GM21576 (cell line): Measurements from ENCODE around the gene TOP1.

Experiments used
- ATAC-seq: cut with Tn5 transposase; IDR thresholded peaks from one replicate; pipeline ENCODE4 v1.9.1; 2021; ENCODE audit warnings: mild to moderate bottlenecking, moderate library complexity; ENCODE audit not compliant: unreplicated experiment

The TOP1 gene

DNA sequence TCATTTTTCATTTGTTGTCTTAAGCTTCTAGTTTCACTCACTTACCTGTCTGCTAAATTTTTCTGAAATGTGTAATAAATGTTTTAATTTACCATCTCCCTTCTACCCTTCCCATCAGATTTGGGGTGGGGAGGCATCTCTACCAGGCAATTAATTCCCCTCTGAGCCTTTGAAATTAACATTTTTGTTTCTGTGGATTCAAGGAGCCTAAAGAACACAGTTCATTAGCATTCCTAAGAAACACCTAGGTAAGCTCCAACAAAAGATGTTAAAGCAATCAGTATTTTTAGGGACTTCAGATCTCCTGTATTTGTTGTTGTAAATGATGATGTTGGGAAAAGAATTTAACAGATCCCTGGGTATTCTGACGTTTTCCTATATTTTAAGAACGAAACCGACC is 6.6 kb downstream of the TOP1 start:
- no peak for ATAC-seq

DNA sequence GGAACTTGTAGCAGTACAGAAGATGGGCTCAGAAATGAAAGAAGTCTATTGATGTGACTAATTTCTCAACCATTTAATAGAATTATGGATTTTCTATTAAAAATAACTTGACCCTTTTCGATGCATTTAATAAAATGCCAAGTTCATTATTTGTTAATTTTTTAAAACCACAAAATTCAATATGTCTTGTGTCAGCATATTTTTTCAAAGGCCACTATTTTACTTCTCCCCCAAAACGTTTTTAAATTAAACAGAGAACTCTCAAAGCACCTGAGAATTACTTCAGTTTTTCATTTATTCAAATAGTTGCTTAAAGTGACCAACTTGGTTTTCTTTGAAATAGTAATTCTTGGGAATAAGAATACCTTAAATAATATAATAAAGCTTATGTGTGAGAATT is 8.6 kb downstream of the TOP1 start:
- no peak for ATAC-seq

DNA sequence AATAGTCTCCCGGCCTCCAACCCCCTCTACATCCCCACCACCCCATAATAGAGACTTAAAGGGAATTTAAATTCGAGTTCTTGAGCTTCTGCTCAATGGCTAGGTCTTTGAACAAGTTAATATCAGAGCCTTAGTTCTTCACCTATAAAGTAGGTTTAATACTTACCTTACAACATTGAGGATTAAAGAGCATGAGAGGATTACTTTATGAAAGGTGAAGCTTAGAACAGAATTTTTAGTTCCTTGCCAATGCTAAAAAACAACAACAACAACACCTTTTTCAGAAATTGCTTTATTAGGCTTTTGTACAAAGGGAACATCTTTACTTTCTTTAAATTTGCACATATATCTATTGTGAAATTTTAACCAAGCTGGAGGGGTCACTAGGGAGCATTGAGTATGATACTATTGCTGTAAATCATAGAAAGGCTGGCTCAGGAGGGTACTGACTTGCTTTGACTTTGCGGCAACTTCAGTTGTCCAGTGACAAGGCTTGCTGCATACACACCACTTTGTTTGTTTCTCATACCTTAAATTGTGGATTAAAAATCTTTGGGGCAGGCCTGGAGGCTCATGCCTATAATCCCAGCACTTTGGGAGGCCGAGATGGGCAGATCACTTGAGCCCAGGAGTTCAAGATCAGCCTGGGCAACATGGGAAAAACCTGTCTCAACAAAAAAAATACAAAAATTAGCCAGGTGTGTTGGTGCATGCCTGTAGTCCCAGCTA is 9.7 kb downstream of the TOP1 start:
- ATAC-seq = no peak

- ATAC-seq = no peak
Observed at GRCh38 chr20:41038878-41039404, 10.3 kb downstream of the TOP1 start.

- ATAC-seq = no peak
Observed at GRCh38 chr20:41040855-41041254, 12.2 kb downstream of the TOP1 start.

DNA sequence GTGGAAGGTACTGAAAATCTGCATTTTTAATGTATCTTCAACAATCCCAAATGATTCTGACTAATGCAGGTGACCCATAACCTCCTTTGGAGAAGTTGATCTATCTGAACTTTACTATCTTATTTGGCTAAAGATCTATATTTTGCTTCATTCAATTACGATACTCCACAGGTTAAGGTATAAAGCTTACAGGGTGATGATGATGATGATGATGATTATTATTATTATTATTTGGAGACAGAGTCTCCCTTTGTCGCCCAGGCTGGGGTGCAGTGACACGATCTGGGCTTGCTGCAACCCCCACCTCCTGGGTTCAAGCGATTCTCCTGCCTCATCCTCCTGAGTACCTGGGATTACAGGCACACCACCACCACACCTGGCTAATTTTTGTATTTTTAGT is 13.1 kb downstream of the TOP1 start:
- no peak for ATAC-seq

DNA sequence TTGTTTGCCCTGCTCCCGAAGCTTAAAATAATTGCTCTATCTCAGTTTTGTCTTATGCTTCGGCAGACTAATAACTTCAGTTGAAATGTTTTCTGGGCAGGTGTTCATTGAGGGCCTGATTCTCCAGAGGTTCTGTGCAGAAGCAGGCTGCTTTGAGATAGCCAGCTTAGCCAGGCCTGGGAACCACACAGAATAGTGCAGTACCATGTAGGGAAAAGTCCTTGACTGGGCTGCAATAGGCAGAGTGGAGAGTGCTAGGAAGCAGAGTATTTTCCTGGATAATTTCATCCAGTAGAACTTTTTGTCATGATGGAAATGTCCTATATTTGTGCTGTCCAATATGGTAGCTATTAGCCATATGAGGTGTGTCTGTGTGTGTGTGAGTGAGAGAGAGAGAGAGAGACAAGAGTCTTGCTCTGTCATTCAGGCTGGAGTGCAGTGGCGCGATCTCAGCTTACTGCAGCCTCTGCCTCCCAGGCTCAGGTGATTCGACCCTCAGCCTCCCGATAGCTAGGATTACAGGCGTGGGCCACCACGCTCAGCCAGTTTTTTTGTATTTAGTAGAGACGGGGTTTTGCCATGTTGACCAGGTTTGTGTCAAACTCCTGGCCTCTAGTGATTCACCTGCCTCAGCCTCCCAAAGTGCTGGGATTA is 15.9 kb downstream of the TOP1 start:
- ATAC-seq = no peak

- no peak for ATAC-seq
Observed at GRCh38 chr20:41045671-41046070, 17.0 kb downstream of the TOP1 start.

DNA sequence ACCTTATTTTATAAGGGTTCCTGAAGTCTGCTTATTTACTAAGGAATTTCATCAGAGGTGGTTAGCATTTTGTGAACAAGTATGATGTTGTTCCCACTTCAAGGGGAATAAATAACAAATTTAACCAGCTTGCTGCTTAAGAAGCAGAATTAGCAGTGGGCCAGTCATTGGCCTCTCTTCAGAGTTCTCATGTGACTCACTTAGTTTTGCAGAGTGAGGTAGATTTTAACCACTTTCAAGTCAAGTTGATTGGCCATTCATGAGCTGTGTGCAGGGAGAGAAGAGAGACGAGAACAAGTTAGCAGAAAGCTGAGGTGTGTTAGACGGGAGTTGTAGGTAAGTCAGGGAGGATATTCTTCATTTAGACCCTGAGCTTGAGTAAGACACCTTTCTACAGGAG is 18.1 kb downstream of the TOP1 start:
- no peak for ATAC-seq

- no peak for ATAC-seq
Observed at GRCh38 chr20:41047279-41047974, 18.8 kb downstream of the TOP1 start.

DNA sequence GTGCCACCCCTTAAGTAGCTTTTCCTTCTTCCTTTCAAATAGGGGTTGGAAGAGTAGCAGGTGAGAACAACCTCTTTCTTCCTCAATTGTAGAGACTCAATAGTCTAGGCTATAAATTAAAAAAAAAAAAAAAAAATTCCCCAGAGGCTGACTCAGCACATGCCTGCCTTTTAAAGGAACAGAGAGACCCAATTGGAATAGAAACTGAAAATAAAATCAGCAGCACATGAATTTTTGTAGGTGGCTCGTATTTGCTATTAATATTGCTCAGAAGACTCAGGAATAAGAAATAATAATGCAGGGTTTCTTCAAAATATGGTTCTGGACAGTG is 19.3 kb downstream of the TOP1 start:
- no peak for ATAC-seq

DNA sequence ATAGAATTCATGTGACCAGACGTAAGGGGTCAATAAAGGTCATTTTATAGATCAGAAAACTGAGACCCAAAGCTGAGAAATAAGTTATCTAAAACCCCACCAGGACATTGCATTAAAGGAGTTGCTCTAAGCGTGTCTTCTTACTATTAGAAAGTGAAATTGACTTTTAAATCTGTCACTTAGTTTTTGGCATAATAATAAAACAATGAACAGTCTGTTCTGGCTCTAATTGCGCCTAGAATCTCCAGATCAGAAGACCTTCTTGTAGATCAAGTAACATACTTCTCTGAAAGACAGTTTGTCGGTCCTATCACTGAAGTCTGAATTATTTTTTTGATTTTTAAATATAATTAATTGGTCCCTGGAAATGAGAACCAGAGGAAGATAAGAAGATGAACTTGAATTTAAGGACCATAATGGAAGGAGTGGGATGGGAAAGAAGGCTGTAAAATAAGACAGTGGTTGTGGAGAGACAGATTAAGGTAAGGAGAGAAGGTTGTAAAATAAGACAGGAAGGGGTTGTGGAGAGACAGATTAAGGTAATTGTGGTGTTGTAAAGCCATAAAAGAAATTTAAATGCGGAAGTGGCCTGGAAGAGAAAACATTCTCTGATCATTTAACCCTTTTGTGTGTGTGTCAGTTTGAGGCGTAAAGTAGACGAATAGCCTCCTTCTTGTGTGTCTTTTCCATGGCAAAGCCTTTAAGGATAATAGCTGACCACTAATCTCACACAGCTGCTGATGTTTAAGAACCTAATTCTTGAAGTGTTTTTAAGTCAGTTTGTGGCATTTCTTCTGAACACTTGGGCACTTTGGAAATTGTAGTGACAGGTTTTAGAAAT is 20.1 kb downstream of the TOP1 start:
- ATAC-seq = no peak

- ATAC-seq = no peak
Observed at GRCh38 chr20:41049451-41049850, 20.8 kb downstream of the TOP1 start.

DNA sequence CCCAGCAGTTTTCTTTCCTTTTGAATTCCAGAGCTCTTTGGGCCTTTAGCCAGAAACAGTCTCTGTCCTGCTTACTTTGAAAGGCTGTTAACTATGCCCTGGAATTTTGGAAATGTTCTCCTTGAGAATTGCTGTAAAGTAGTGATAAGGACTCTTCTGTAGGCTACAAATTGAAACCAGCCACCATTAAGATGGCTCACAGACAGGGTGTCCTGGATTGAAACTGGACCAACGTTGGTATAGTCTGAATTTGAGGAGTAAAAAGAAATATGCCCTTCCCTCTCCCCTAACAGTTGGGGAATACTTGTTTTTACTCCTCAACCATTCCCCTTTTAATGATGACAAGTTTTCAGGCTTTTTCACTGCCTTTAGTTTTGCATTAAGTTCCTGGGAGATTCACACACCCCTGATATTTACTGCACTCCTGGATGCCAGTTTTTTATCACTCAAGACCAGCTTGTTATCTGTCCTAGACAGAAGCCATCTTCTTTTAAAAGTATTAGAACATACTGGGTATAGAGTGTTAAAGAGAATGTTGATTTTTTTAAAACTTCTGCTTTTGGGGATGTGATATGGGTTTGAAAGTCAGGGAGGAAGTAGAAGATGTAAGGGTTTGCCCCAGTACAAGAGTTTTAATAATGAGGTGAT is 21.9 kb downstream of the TOP1 start:
- ATAC-seq = no peak

DNA sequence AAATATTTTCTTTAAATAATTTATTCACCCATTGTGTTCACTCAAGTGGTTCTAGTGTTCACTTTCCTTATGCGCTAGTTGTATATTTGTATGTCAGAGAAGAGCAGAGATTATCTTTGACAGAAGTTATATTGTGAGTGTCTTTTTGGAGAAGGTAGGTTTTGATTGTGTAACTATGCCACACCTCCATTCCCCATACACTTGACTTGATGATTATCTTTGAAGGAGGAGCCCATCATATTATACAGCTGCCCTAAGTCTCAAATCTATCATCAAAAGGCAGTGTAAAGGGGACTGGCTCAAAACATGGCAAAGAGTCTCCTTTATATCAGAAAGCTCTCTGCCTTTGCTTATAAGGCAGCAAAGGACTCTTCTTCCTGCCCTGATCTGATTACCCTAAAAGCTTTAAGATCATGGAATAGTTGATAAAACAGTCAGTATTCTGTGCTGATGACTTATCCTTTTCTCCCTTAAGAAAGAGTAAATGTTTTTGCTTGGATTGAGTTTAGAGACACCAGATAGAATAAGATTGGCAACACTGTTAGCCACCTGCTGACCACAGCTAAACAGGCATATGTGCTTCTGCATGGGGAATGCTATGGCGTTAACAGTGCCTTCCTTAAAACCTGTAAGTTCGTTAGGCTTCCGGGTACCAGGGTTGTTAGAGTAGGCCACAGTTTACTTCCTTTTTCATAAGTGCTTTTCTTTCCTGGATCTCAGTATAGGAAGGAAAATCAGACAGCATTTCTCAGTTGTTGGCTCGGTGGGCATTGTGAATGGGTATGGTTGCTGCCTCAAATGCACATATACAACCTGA is 22.6 kb downstream of the TOP1 start:
- no peak for ATAC-seq

DNA sequence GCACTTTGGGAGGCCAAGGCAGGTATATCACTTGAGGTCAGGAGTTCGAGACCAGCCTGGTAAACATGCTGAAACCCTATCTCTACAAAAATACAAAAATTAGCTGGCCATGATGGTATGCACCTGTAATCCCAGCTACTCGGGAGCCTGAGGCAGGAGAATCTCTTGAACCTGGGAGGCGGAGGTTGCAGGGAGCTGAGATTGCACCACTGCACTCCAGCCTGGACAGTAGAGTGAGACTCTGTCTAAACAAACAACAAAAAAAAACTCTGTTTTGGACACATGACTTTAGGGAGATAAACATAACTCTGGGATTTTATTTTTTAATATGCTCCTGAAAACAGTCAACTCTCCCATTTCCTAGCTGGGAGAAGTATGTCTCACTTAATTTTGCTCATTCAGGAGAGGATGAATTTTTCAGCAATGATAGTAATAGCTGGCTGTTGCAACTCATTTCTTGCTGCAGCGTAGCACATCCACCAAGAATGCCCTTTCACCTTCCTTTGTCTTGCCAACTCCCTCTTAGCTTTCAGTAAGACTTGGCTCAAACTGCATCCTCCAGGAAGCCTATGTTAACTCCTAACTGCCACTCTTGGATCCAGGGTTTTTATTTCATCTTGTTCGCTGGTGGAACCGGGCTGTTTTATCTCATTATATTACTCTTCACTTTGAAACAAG is 24.3 kb downstream of the TOP1 start:
- no peak for ATAC-seq

GRCh38 chr20:41054070-41054846 is 25.6 kb downstream of the TOP1 start:
- ATAC-seq = no peak

DNA sequence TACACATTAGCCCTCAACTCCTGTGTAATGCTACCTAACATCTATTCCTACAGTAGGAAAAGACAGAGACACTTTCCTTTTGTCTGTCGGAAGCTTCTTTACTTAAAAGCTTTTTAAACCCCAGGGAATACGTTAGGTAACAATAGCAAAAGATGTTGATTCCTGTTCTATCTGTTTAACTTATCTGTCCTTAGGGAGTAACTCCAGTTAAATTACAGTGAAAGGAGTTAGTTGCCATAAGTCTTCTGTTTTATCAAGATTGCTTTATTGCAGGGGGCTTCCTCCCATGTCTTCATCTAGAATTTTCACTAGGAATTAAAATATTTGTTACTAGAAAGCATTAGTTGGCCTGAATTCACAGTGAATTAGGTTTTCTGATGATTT is 26.2 kb downstream of the TOP1 start:
- no peak for ATAC-seq

GRCh38 chr20:41055679-41056078 is 27.1 kb downstream of the TOP1 start:
- ATAC-seq = no peak
